Thoracic aorta (tissue), 2 donors: ENCODE measurements around the gene DCUN1D3. TPM values are rescaled to one million over a fixed set of nuclear protein-coding genes. Genes with fewer than 3 reads are reported as not detected.
"Not testable (repeated sequence)": the region's sequence is repeated elsewhere in the genome, so short reads cannot be mapped to it uniquely, and the experiment has no call there.

Experiments used
- ATAC-seq: fragments of 150-250 bp; one replicate; pipeline ENCODE4 v1.8.0; 2017; ENCODE audit warnings: low read depth; ENCODE audit not compliant: insufficient number of reproducible peaks, low FRiP score
- DNase-seq: peaks from one replicate; pipeline ENCODE4 v3.0.0-alpha.2; 2020; ENCODE audit warnings: low spot score
- H3K27ac ChIP-seq, 2 donors: fragments of 200-600 bp; sonication (generic); 1 replicate in 1 of 2; 2 replicates in 1 of 2; pipeline ENCODE4 v1.5.1; 2016; ENCODE audit warnings: mild to moderate bottlenecking in 2 of 2, moderate library complexity in 2 of 2
- H3K27me3 ChIP-seq: fragments of 200-600 bp; sonication (generic); replicated peaks from 2 replicates; pipeline ENCODE4 v1.6.0; 2016; ENCODE audit warnings: mild to moderate bottlenecking; ENCODE audit not compliant: insufficient read depth
- H3K36me3 ChIP-seq: fragments of 200-600 bp; sonication (generic); one replicate; pipeline ENCODE4 v1.5.1; 2016
- H3K4me1 ChIP-seq, 2 donors: fragments of 200-600 bp; sonication (generic); 1 replicate in 1 of 2; 2 replicates in 1 of 2; pipeline versions ENCODE4 v1.5.1 to v1.6.0; 2016; ENCODE audit warnings: low read depth in 2 of 2, mild to moderate bottlenecking in 1 of 2; ENCODE audit not compliant: control insufficient read depth in 1 of 2
- H3K4me3 ChIP-seq: fragments of 200-600 bp; sonication (generic); 2 replicates; pipeline ENCODE4 v1.5.1; 2016; ENCODE audit warnings: mild to moderate bottlenecking
- H3K9me3 ChIP-seq: fragments of 200-600 bp; sonication (generic); 2 replicates; pipeline ENCODE4 v1.5.1; 2016
- total RNA-seq, 2 donors: library from RNA; depleted of rRNA; stranded (reverse); fragments of >200 nt; gene quantifications; one replicate each; pipeline versions ENCODE4 v1.1.0 to v1.2.3, GENCODE V29; 2016
- TF ChIP-seq, protein P1 (sequence below): fragments of 200-600 bp; sonication (generic); IDR thresholded peaks from one replicate; pipeline ENCODE4 v1.5.1; 2019; ENCODE audit warnings: antibody characterized with exemption

DCUN1D3 gene, protein sequence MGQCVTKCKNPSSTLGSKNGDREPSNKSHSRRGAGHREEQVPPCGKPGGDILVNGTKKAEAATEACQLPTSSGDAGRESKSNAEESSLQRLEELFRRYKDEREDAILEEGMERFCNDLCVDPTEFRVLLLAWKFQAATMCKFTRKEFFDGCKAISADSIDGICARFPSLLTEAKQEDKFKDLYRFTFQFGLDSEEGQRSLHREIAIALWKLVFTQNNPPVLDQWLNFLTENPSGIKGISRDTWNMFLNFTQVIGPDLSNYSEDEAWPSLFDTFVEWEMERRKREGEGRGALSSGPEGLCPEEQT
- 10 to 100 TPM; 25.3 to 28.0 TPM for total RNA-seq

DNA sequence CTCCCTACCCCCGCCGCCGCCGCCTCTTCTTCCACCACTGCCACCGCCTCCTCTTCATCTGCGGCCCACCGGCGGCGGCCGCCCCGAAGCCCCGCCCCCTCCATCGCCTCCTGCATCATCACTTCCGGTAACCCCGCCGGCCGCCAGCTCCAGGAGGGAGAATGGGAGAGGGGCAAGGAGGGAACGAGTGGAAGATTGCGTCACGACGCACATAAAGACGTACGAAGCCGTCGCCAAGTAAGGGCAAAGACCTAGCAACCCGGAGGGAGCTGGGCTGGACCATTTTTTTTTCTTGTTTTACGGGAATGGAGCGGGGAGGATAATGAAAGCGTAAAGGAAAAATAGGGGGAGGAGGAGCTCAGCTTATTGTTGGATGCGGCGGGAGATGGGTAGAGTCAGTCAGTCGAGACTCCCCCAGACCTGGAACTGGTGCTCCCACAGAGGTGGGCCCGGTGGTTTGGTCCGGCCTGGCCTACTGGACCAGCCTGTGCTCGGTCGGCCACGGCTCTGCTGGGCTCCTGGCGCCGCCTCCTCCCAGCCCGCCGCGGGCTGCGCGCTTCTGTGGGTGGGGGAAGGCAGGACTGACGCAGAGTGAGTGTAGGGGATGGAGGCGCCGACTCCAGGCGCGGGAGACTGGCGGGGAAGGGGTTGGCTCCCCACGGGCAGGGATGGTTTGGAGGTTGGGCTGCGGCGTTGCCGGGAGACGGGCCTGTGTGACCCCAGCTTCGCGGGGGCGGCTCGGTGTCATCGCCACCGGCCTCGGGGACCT, at the start of gene DCUN1D3, which contains the start of gene LYRM1:
DCUN1D3 (minus strand) TSS at position 60 of the 769 bp plus-strand sequence. CDS start 37,820 bp downstream, outside the sequence.
LYRM1 (plus strand) TSS at position 473 of the 769 bp plus-strand sequence. CDS start 14,785 bp downstream, outside the sequence.
- Histone ChIP-seq H3K9me3 (no peaks in the 10 kb centered on the region), H3K27ac (peak within 1 kb of the TSS; percentile 95 to 100), H3K4me1 (peaks cover 49 to 66% of the 10 kb centered on the region in 2 donors), H3K27me3 (no peaks in the 10 kb centered on the region), H3K4me3 (peak within 1 kb of the TSS; percentile 85), H3K36me3 (no peaks in the 10 kb centered on the region)
- ATAC-seq (peak; percentile 98), DNase-seq (peak; percentile 92)
- TF ChIP-seq, protein P1, sequence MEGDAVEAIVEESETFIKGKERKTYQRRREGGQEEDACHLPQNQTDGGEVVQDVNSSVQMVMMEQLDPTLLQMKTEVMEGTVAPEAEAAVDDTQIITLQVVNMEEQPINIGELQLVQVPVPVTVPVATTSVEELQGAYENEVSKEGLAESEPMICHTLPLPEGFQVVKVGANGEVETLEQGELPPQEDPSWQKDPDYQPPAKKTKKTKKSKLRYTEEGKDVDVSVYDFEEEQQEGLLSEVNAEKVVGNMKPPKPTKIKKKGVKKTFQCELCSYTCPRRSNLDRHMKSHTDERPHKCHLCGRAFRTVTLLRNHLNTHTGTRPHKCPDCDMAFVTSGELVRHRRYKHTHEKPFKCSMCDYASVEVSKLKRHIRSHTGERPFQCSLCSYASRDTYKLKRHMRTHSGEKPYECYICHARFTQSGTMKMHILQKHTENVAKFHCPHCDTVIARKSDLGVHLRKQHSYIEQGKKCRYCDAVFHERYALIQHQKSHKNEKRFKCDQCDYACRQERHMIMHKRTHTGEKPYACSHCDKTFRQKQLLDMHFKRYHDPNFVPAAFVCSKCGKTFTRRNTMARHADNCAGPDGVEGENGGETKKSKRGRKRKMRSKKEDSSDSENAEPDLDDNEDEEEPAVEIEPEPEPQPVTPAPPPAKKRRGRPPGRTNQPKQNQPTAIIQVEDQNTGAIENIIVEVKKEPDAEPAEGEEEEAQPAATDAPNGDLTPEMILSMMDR, result no peak

DNA sequence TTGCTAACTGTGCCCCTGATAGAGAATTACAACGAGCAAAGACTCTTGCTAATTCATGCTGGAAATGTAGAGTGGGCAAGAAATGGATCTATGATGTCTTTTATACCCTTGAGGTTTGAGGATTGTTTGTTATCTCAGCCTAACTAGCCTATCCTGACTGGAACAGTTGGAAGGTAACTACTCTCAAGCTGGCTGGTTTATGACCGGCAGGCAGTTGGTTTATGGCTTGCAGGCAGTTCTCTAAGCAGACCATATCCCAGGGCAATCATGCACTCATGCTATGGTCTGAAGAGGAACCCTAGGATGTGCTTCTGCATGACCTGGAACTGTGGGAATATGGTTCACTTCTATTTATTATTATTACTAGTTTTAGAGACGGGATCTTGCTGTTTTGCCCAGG, 49.5 kb upstream of the DCUN1D3 start:
- Histone ChIP-seq H3K4me1 (peaks cover 0 to 9% of the 10 kb centered on the region in 2 donors), H3K9me3 (no peaks in the 10 kb centered on the region), H3K27ac (no peak overlapping the region), H3K27me3 (no peaks in the 10 kb centered on the region), H3K36me3 (no peaks in the 10 kb centered on the region), H3K4me3 (no peak overlapping the region)
- TF ChIP-seq, protein P1, result no peak
- DNase-seq, result no peak
- ATAC-seq, result no peak

DNA sequence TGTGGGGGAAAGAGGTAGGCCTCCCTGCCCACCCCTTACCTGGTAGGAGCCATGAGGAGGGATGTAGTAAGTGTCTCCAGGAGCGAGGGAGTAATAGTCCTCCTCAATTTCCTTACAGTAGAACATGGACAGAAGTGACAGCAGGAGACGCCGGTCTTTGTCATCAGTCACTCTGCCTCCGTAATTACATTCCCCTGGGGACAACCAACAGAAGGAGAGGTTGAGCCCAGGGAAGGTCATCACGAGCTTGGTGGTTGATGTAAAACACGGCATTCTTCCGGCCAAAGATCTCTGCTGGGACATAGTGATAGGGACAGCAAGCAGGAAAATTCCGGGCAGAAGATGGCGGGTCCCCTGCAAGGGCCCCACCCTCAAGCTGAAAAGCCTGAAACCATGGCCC, 48.3 kb upstream of the DCUN1D3 start:
- Histone ChIP-seq H3K4me3 (no peak overlapping the region), H3K9me3 (no peaks in the 10 kb centered on the region), H3K27me3 (no peaks in the 10 kb centered on the region), H3K4me1 (peaks cover 0 to 9% of the 10 kb centered on the region in 2 donors), H3K36me3 (no peaks in the 10 kb centered on the region), H3K27ac (no peak overlapping the region)
- ATAC-seq (no peak), DNase-seq (no peak)
- TF ChIP-seq, protein P1, result no peak

DNA sequence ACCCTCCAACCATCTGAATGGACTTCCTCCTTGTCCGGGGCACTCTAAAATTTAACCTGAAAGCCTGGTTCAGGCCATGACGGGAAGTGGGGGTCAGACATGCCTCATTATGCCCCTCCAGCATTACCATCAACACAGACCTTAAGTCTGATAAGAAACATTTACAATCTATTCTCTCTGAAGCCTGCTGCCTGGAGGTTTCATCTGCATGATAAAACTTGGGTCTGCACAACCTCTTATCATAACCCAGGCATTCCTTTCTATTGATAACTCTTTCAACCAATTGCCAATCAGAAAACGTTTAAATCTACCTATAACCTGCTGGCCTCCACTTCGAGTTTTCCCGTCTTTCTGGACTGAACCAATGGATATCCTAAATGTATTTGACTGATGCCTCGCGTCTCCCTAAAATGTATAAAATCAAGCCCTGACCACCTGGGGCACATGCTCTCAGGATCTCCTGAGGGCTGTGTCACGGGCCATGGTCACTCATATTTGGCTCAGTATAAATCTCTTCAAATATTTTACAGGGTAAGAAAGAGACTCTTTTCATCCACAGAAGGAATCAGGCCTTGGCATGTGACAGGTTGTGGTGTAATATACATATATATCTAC, 46.0 kb upstream of the DCUN1D3 start:
- no peak overlapping the region for H3K4me3 ChIP-seq
- no peak for ATAC-seq
- H3K27ac ChIP-seq, result no peak overlapping the region

DNA sequence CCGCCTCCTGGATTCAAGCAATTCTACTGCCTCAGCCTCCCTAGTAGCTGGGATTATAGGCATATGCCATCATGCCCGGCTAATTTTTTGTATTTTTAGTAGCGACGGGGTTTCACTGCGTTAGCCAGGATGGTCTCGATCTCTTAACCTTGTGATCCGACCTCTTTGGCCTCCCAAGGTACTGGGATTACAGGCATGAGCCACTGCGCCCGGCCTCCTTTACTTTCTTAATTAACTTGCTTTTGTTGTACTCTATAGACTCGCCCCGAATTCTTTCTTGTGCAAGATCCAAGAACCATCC, 45.4 kb upstream of the DCUN1D3 start:
- not testable (repeated sequence) for H3K9me3 ChIP-seq, DNase-seq, ATAC-seq, H3K4me3 ChIP-seq, H3K27ac ChIP-seq, H3K27me3 ChIP-seq, H3K36me3 ChIP-seq, H3K4me1 ChIP-seq

More for the DNA sequence above, 46.0 kb upstream of the DCUN1D3 start:
- no peak for DNase-seq
- H3K36me3 ChIP-seq, result no peaks in the 10 kb centered on the region
- TF ChIP-seq, protein P1, result no peak
- no peaks in the 10 kb centered on the region for H3K27me3 ChIP-seq
- H3K9me3 ChIP-seq, result no peaks in the 10 kb centered on the region
- H3K4me1 ChIP-seq, result no peaks in the 10 kb centered on the region
